Stimulated activated naive CD8-positive, alpha-beta T cell treated with anti-CD3 and anti-CD28 coated beads, Interleukin-15, amount 100 ng/mL, for 72 hours (primary cell): ENCODE results near the gene PDZD2.

Experiments
- ATAC-seq: fragments of 150-1000 bp; cut with Tn5 transposase; 2 replicates; pipeline ENCODE4 v1.10.0; 2021; ENCODE audit warnings: mild to moderate bottlenecking, moderate library complexity
- DNase-seq, 2 donors: peaks; one replicate each; pipeline ENCODE4 v3.0.0; 2021 to 2022
- H3K27ac Mint-ChIP-seq, 2 donors: one replicate each; pipeline ENCODE4 v1.8.0; 2022; ENCODE audit warnings: mild to moderate bottlenecking in 2 of 2, mixed read lengths in 2 of 2, moderate library complexity in 2 of 2
- H3K27me3 Mint-ChIP-seq: one replicate; pipeline ENCODE4 v1.8.0; 2022; ENCODE audit warnings: mixed read lengths
- H3K4me1 Mint-ChIP-seq: one replicate; pipeline ENCODE4 v1.8.0; 2022; ENCODE audit warnings: mild to moderate bottlenecking, mixed read lengths
- H3K4me3 Mint-ChIP-seq, 2 donors: one replicate each; pipeline ENCODE4 v1.8.0; 2022; ENCODE audit warnings: mild to moderate bottlenecking in 2 of 2, mixed read lengths in 2 of 2, moderate library complexity in 1 of 2
- H3K9me3 Mint-ChIP-seq, 2 donors: one replicate each; pipeline ENCODE4 v1.8.0; 2022; ENCODE audit warnings: mixed read lengths in 2 of 2

Gene PDZD2

GRCh38 chr5:31860726-31861433 is 221.9 kb downstream of the PDZD2 start:
- DNase-seq (no peak), ATAC-seq (no peak)
- Mint-ChIP-seq H3K9me3 (peaks cover 19 to 29% of the 10 kb centered on the region in 2 donors), H3K4me1 (peaks cover 25% of the 10 kb centered on the region), H3K27me3 (peaks cover 17% of the 10 kb centered on the region), H3K4me3 (no peak overlapping the region), H3K27ac (no peak overlapping the region)

GRCh38 chr5:31861601-31862000 is 222.7 kb downstream of the PDZD2 start:
- Mint-ChIP-seq H3K9me3 (peaks cover 19 to 29% of the 10 kb centered on the region in 2 donors), H3K27me3 (peaks cover 18% of the 10 kb centered on the region), H3K4me1 (peaks cover 32% of the 10 kb centered on the region), H3K4me3 (no peak overlapping the region), H3K27ac (no peak overlapping the region)
- DNase-seq (no peak), ATAC-seq (no peak)

- Mint-ChIP-seq H3K27ac (no peak overlapping the region), H3K27me3 (peaks cover 10% of the 10 kb centered on the region), H3K9me3 (peaks cover 18 to 21% of the 10 kb centered on the region in 2 donors), H3K4me3 (no peak overlapping the region), H3K4me1 (peaks cover 45% of the 10 kb centered on the region)
- ATAC-seq (no peak), DNase-seq (no peak)
These were observed 225.1 kb downstream of the PDZD2 start for GRCh38 chr5:31863991-31864411.

GRCh38 chr5:31866166-31866565 is 227.2 kb downstream of the PDZD2 start:
- DNase-seq (no peak), ATAC-seq (peak; percentile 65)
- Mint-ChIP-seq H3K27me3 (peaks cover 10% of the 10 kb centered on the region), H3K27ac (peak overlapping the region in 1 of 2 donors; percentile 67), H3K9me3 (no peaks in the 10 kb centered on the region), H3K4me1 (peaks cover 41% of the 10 kb centered on the region), H3K4me3 (peak overlapping the region; percentile 69 to 86)

- Mint-ChIP-seq H3K27me3 (peaks cover 10% of the 10 kb centered on the region), H3K4me3 (peak overlapping the region in 1 of 2 donors; percentile 54), H3K4me1 (peaks cover 34% of the 10 kb centered on the region), H3K9me3 (no peaks in the 10 kb centered on the region), H3K27ac (no peak overlapping the region)
- ATAC-seq = peak; percentile 45
- no peak for DNase-seq
These were observed 228.3 kb downstream of the PDZD2 start for GRCh38 chr5:31867219-31867618.

GRCh38 chr5:31880449-31880848 is 241.5 kb downstream of the PDZD2 start:
- Mint-ChIP-seq H3K27ac (no peak overlapping the region), H3K4me1 (no peaks in the 10 kb centered on the region), H3K9me3 (no peaks in the 10 kb centered on the region), H3K4me3 (no peak overlapping the region), H3K27me3 (no peaks in the 10 kb centered on the region)
- DNase-seq (no peak), ATAC-seq (no peak)

GRCh38 chr5:31884896-31885295 is 246.0 kb downstream of the PDZD2 start:
- no peak overlapping the region for H3K27ac Mint-ChIP-seq
- H3K4me1 Mint-ChIP-seq = no peaks in the 10 kb centered on the region
- H3K4me3 Mint-ChIP-seq = no peak overlapping the region
- no peaks in the 10 kb centered on the region for H3K9me3 Mint-ChIP-seq
- DNase-seq (no peak), ATAC-seq (no peak)
- H3K27me3 Mint-ChIP-seq = no peaks in the 10 kb centered on the region

- Mint-ChIP-seq H3K27ac (no peak overlapping the region), H3K27me3 (no peaks in the 10 kb centered on the region), H3K9me3 (no peaks in the 10 kb centered on the region), H3K4me1 (no peaks in the 10 kb centered on the region), H3K4me3 (no peak overlapping the region)
- ATAC-seq (no peak), DNase-seq (no peak)
These were observed 247.3 kb downstream of the PDZD2 start for GRCh38 chr5:31886206-31886605.

GRCh38 chr5:31887556-31887955 is 248.6 kb downstream of the PDZD2 start:
- DNase-seq (no peak), ATAC-seq (no peak)
- no peak overlapping the region for H3K27ac Mint-ChIP-seq
- no peaks in the 10 kb centered on the region for H3K27me3 Mint-ChIP-seq
- no peaks in the 10 kb centered on the region for H3K4me1 Mint-ChIP-seq
- H3K9me3 Mint-ChIP-seq = no peaks in the 10 kb centered on the region
- no peak overlapping the region for H3K4me3 Mint-ChIP-seq

- H3K27me3 Mint-ChIP-seq = no peaks in the 10 kb centered on the region
- no peak for DNase-seq
These were observed 249.6 kb downstream of the PDZD2 start for GRCh38 chr5:31888564-31888963.

GRCh38 chr5:31889001-31889561 is 250.2 kb downstream of the PDZD2 start:
- H3K27ac Mint-ChIP-seq = no peak overlapping the region
- H3K4me3 Mint-ChIP-seq = no peak overlapping the region
- DNase-seq (no peak), ATAC-seq (no peak)
- H3K27me3 Mint-ChIP-seq = no peaks in the 10 kb centered on the region
- no peaks in the 10 kb centered on the region for H3K4me1 Mint-ChIP-seq
- H3K9me3 Mint-ChIP-seq = no peaks in the 10 kb centered on the region

More at GRCh38 chr5:31888564-31888963, 249.6 kb downstream of the PDZD2 start:
- Mint-ChIP-seq H3K9me3 (no peaks in the 10 kb centered on the region), H3K4me1 (no peaks in the 10 kb centered on the region), H3K27ac (no peak overlapping the region), H3K4me3 (no peak overlapping the region)
- ATAC-seq = no peak

GRCh38 chr5:31890046-31890445 is 251.1 kb downstream of the PDZD2 start:
- H3K27ac Mint-ChIP-seq = no peak overlapping the region
- ATAC-seq (no peak), DNase-seq (no peak)
- no peaks in the 10 kb centered on the region for H3K27me3 Mint-ChIP-seq
- no peaks in the 10 kb centered on the region for H3K9me3 Mint-ChIP-seq
- no peak overlapping the region for H3K4me3 Mint-ChIP-seq
- no peaks in the 10 kb centered on the region for H3K4me1 Mint-ChIP-seq

GRCh38 chr5:31894141-31894540 is 255.2 kb downstream of the PDZD2 start:
- no peak for DNase-seq
- Mint-ChIP-seq H3K9me3 (no peaks in the 10 kb centered on the region), H3K27ac (no peak overlapping the region)

GRCh38 chr5:31895199-31895820 is 256.4 kb downstream of the PDZD2 start:
- Mint-ChIP-seq H3K27ac (peak overlapping the region in 1 of 2 donors; percentile 54), H3K4me1 (no peaks in the 10 kb centered on the region), H3K4me3 (no peak overlapping the region), H3K9me3 (no peaks in the 10 kb centered on the region), H3K27me3 (no peaks in the 10 kb centered on the region)
- no peak for ATAC-seq
- no peak for DNase-seq

More at GRCh38 chr5:31894141-31894540, 255.2 kb downstream of the PDZD2 start:
- Mint-ChIP-seq H3K4me3 (no peak overlapping the region), H3K27me3 (no peaks in the 10 kb centered on the region), H3K4me1 (no peaks in the 10 kb centered on the region)
- no peak for ATAC-seq

- Mint-ChIP-seq H3K27ac (no peak overlapping the region), H3K4me1 (no peaks in the 10 kb centered on the region)
- no peak for ATAC-seq
These were observed 259.2 kb downstream of the PDZD2 start for GRCh38 chr5:31898036-31898632.

More at GRCh38 chr5:31898036-31898632, 259.2 kb downstream of the PDZD2 start:
- no peak overlapping the region for H3K4me3 Mint-ChIP-seq
- no peak for DNase-seq
- H3K9me3 Mint-ChIP-seq = peaks cover 0 to 3% of the 10 kb centered on the region in 2 donors
- H3K27me3 Mint-ChIP-seq = no peaks in the 10 kb centered on the region
